CD4-positive, alpha-beta T cell (primary cell): ENCODE results near the gene RIC8B. TPM values are rescaled to one million over a fixed set of nuclear protein-coding genes. Genes with fewer than 3 reads are reported as not detected.

ENCODE experiments used
- ATAC-seq: fragments of 200-7000 bp; cut with Tn5 transposase; one replicate; pipeline ENCODE4 v1.10.0; 2022; ENCODE audit warnings: mild to moderate bottlenecking; ENCODE audit not compliant: poor library complexity
- CTCF ChIA-PET: fragments of 350-600 bp; sonication (Branson Sonifier 250); formaldehyde crosslinking; loops from one replicate; lab custom pipeline; 2021; ENCODE audit warnings: antibody characterized with exemption, inconsistent platforms; lab: Charles Lee
- POLR2A ChIA-PET: fragments of 350-600 bp; sonication (Branson Sonifier 250); formaldehyde crosslinking; loops from one replicate; lab custom pipeline; 2021; ENCODE audit warnings: antibody characterized with exemption, inconsistent platforms; lab: Charles Lee
- DNase-seq, 14 experiments: peaks; one replicate each; pipeline ENCODE4 v3.0.0-alpha.2; 2013 to 2020; ENCODE audit warnings: mixed read lengths in 2 of 14
- H3K27ac ChIP-seq, 2 donors: one replicate each; pipeline versions ENCODE4 v1.5.1 to v1.7.0; 2013; ENCODE audit warnings: low read length in 2 of 2, low read depth in 1 of 2, mild to moderate bottlenecking in 1 of 2
- H3K27me3 ChIP-seq, 2 experiments: 1 replicate in 1 of 2; 2 replicates in 1 of 2; pipeline versions ENCODE4 v1.6.1 to v1.7.0; 2013; ENCODE audit warnings: low read length in 2 of 2, control low read depth in 1 of 2, mild to moderate bottlenecking in 1 of 2, moderate library complexity in 1 of 2; ENCODE audit not compliant: insufficient read depth in 2 of 2, control insufficient read depth in 1 of 2
- H3K36me3 ChIP-seq: one replicate; pipeline ENCODE4 v1.6.1; 2013; ENCODE audit warnings: low read length, control low read depth; ENCODE audit not compliant: insufficient read depth
- H3K4me1 ChIP-seq: one replicate; pipeline ENCODE4 v1.6.1; 2013; ENCODE audit warnings: low read length, control low read depth; ENCODE audit not compliant: insufficient read depth
- H3K4me3 ChIP-seq: one replicate; pipeline ENCODE4 v1.5.1; 2013; ENCODE audit warnings: mild to moderate bottlenecking, low read length, moderate library complexity
- H3K9me3 ChIP-seq, 2 experiments: 1 replicate in 1 of 2; 2 replicates in 1 of 2; pipeline versions ENCODE4 v1.6.1 to v1.7.0; 2013; ENCODE audit warnings: low read length in 2 of 2, mild to moderate bottlenecking in 2 of 2, control low read depth in 1 of 2, moderate library complexity in 1 of 2; ENCODE audit not compliant: control insufficient read depth in 1 of 2, insufficient read depth in 1 of 2
- H3K27ac Mint-ChIP-seq: one replicate; pipeline ENCODE4 v1.8.0; 2020; ENCODE audit warnings: mixed read lengths
- H3K27me3 Mint-ChIP-seq: one replicate; pipeline ENCODE4 v1.8.0; 2021; ENCODE audit warnings: mixed read lengths
- H3K36me3 Mint-ChIP-seq: one replicate; pipeline ENCODE4 v1.8.0; 2021; ENCODE audit warnings: low read depth, mixed read lengths
- H3K4me1 Mint-ChIP-seq: one replicate; pipeline ENCODE4 v1.8.0; 2021; ENCODE audit warnings: low read depth, mixed read lengths
- H3K4me3 Mint-ChIP-seq: one replicate; pipeline ENCODE4 v1.8.0; 2020; ENCODE audit warnings: mild to moderate bottlenecking, mixed read lengths
- H3K9me3 Mint-ChIP-seq: one replicate; pipeline ENCODE4 v1.8.0; 2020; ENCODE audit warnings: mixed read lengths
- intact Hi-C, 2 experiments: fragments of 100-400 bp; cut with DNase I in 1 of 2; cut with micrococcal nuclease in 1 of 2; formaldehyde crosslinking; loops; one replicate each; pipeline versions ENCODE4 v1.15.1 to v1.9.0; 2023 to 2025; cut with DNase I, micrococcal nuclease
- total RNA-seq, 174 experiments: library from RNA in 2 of 174; stranded (reverse) in 2 of 174; gene quantifications; one replicate each; pipeline ENCODE4 v1.2.3 and lab custom pipeline; 2021 to 2026
- TF ChIP-seq, protein P1 (sequence below): fragments of 200-600 bp; IDR thresholded peaks from one replicate; pipeline ENCODE4 v1.8.0; 2022; ENCODE audit warnings: antibody characterized with exemption, mild to moderate bottlenecking

RIC8B gene
- total RNA-seq, 2 experiments from 2014 or later = 5.5 to 9.0 TPM

DNA sequence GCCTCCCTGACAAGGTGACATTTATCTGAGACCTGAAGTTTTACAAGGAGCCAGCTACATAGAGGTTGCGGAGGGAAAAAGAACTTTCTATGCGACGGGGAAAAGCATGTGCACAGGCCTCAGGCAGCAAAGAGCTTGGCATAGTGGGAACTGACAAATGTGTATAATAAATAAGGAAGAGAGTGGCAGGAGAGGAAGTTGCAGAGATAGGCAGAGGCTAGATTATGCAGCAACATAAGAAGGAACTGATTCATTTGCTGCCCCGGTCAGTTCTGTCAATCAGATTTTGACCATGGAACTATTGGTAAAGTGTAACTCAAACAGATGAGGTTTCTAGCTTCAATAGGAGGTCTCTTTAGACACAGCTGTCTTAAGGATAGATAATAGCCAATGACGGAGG lies 33.7 kb upstream of the RIC8B start:
- Mint-ChIP-seq H3K4me3 (no peak overlapping the region), H3K36me3 (no peaks in the 10 kb centered on the region), H3K4me1 (peaks cover 6% of the 10 kb centered on the region), H3K27me3 (no peaks in the 10 kb centered on the region), H3K9me3 (no peaks in the 10 kb centered on the region), H3K27ac (no peak overlapping the region)
- DNase-seq (no peak), ATAC-seq (no peak)
- peaks cover 0 to 4% of the 10 kb centered on the region in 2 experiments for H3K27me3 ChIP-seq
- no peaks in the 10 kb centered on the region for H3K9me3 ChIP-seq
- H3K4me3 ChIP-seq = no peak overlapping the region
- POLR2A ChIA-PET = no interaction called here
- intact Hi-C loops = no loop called here
- CTCF ChIA-PET = no interaction called here
- H3K4me1 ChIP-seq = no peaks in the 10 kb centered on the region
- TF ChIP-seq, protein P1, sequence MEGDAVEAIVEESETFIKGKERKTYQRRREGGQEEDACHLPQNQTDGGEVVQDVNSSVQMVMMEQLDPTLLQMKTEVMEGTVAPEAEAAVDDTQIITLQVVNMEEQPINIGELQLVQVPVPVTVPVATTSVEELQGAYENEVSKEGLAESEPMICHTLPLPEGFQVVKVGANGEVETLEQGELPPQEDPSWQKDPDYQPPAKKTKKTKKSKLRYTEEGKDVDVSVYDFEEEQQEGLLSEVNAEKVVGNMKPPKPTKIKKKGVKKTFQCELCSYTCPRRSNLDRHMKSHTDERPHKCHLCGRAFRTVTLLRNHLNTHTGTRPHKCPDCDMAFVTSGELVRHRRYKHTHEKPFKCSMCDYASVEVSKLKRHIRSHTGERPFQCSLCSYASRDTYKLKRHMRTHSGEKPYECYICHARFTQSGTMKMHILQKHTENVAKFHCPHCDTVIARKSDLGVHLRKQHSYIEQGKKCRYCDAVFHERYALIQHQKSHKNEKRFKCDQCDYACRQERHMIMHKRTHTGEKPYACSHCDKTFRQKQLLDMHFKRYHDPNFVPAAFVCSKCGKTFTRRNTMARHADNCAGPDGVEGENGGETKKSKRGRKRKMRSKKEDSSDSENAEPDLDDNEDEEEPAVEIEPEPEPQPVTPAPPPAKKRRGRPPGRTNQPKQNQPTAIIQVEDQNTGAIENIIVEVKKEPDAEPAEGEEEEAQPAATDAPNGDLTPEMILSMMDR = no peak
- no peaks in the 10 kb centered on the region for H3K36me3 ChIP-seq
- no peak overlapping the region for H3K27ac ChIP-seq

DNA sequence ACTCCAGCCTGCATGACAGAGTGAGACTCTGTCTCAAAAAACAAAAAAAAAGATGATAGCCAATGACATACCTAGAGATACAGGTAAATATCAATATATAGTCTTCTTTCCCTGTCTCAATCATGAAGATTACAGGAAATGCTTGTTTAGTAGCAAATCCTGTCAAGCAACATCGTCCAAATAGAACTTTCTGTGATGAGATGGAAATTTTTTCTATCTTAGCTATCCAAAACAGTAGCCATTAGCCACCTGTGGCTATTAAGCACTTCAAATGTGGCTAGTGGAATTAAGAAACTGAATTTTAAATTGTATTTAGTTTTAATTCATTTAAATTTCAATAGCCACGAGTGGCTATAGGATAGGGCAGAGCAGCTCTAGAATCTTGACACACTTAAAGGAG lies 33.2 kb upstream of the RIC8B start:
- DNase-seq (no peak), ATAC-seq (no peak)
- Histone ChIP-seq H3K27ac (no peak overlapping the region), H3K27me3 (peaks cover 0 to 4% of the 10 kb centered on the region in 2 experiments), H3K4me1 (peaks cover 2% of the 10 kb centered on the region), H3K4me3 (no peak overlapping the region), H3K9me3 (no peaks in the 10 kb centered on the region), H3K36me3 (no peaks in the 10 kb centered on the region)
- POLR2A ChIA-PET = no interaction called here
- no peak overlapping the region for H3K4me3 Mint-ChIP-seq
- H3K27ac Mint-ChIP-seq = no peak overlapping the region
- no peaks in the 10 kb centered on the region for H3K9me3 Mint-ChIP-seq
- peaks cover 4% of the 10 kb centered on the region for H3K4me1 Mint-ChIP-seq
- H3K27me3 Mint-ChIP-seq = no peaks in the 10 kb centered on the region
- no peaks in the 10 kb centered on the region for H3K36me3 Mint-ChIP-seq
- TF ChIP-seq, protein P1 = no peak
- intact Hi-C loops = no loop called here
- CTCF ChIA-PET = no interaction called here

DNA sequence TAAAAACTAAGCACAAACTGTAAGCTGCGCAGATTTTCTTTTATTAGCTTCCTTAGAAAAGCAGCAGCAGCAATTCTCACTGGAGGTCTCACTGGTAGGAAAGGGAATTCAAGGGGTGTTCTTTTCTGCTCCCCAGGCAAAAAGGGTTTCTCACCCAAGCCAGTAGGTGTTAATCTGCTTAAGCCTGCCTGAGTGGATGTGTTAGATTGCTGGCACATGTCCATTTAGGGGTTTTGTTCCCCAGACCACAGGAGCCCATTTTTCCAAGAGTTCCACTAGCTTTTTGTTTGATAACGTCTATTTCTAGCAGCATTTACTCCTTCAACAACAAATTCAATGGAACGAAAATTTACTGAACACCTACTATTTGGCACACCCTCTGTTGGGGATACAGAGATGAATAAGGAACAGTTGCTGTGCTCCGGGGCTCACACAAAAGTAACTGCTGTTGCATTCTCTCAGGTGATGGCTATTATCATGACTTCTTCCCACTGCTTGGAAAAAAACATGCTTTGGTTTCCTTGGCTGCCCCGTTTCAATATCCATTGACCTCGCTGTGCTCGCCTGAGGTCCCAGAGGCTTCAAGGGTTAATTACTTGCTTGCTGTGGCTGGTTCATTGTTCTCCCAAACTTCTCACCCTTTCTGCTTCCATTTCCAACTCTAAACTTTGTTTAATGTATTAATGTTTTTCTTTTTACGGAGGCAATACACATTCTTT lies 31.1 kb upstream of the RIC8B start:
- H3K36me3 Mint-ChIP-seq = no peaks in the 10 kb centered on the region
- Histone ChIP-seq H3K27ac (no peak overlapping the region), H3K4me1 (peaks cover 23% of the 10 kb centered on the region), H3K36me3 (no peaks in the 10 kb centered on the region), H3K27me3 (peaks cover 0 to 4% of the 10 kb centered on the region in 2 experiments), H3K4me3 (no peak overlapping the region), H3K9me3 (no peaks in the 10 kb centered on the region)
- intact Hi-C loops = no loop called here
- peaks cover 18% of the 10 kb centered on the region for H3K4me1 Mint-ChIP-seq
- no peaks in the 10 kb centered on the region for H3K27me3 Mint-ChIP-seq
- ATAC-seq (no peak), DNase-seq (no peak)
- TF ChIP-seq, protein P1 = no peak
- ChIA-PET CTCF (no interaction called here), POLR2A (no interaction called here)
- no peaks in the 10 kb centered on the region for H3K9me3 Mint-ChIP-seq
- H3K27ac Mint-ChIP-seq = no peak overlapping the region
- H3K4me3 Mint-ChIP-seq = no peak overlapping the region
